IMR-90 (cell line): ENCODE data around the gene SIPA1. TPM values are rescaled to one million over a fixed set of nuclear protein-coding genes. Genes with fewer than 3 reads are reported as not detected.

Experiments used
- ATAC-seq: fragments of 200-7000 bp; cut with Tn5 transposase; 2 replicates; pipeline ENCODE4 v1.9.1; 2020; ENCODE audit warnings: low read depth, mild to moderate bottlenecking, moderate library complexity
- BruUV-seq: library from RNA; stranded (reverse); fragments of 400-500 nt; replicated peaks from 2 replicates; lab custom pipeline; 2021; lab: Mats Ljungman, UMichigan
- CTCF ChIA-PET: fragments of 300-600 bp; formaldehyde crosslinking; extraction: SDS; loops from one replicate; lab custom pipeline; 2021; ENCODE audit warnings: antibody characterized with exemption; lab: Yijun Ruan, JAX
- POLR2A ChIA-PET: fragments of 300-600 bp; sonication (Branson Sonifier 250); formaldehyde crosslinking; loops from one replicate; lab custom pipeline; 2022; ENCODE audit warnings: antibody characterized with exemption; ENCODE audit not compliant: unreplicated experiment; lab: Charles Lee
- DNase-seq: peaks from one replicate; pipeline ENCODE4 v3.0.0; 2013
- H2AFZ ChIP-seq: replicated peaks from 2 replicates; pipeline ENCODE3; 2013; ENCODE audit warnings: low read length, mild to moderate bottlenecking; ENCODE audit not compliant: poor library complexity
- H2AK5ac ChIP-seq: 2 replicates; pipeline ENCODE4 v1.6.1; 2013; ENCODE audit warnings: low read depth, low read length, inconsistent platforms
- H2AK9ac ChIP-seq: replicated peaks from 2 replicates; pipeline ENCODE3; 2013; ENCODE audit warnings: mild to moderate bottlenecking, low read depth, low read length, moderate library complexity; ENCODE audit not compliant: poor library complexity
- H2BK120ac ChIP-seq: 2 replicates; pipeline ENCODE4 v1.6.1; 2013; ENCODE audit warnings: low read depth, low read length, inconsistent platforms
- H2BK15ac ChIP-seq: 3 replicates; pipeline ENCODE4 v1.6.1; 2013; ENCODE audit warnings: low read depth, low read length, inconsistent platforms
- H2BK20ac ChIP-seq: 2 replicates; pipeline ENCODE4 v1.6.1; 2013; ENCODE audit warnings: low read depth, mild to moderate bottlenecking, inconsistent platforms, low read length, moderate library complexity
- H2BK5ac ChIP-seq: 2 replicates; pipeline ENCODE4 v1.6.1; 2013; ENCODE audit warnings: mild to moderate bottlenecking, low read depth, low read length, inconsistent platforms; ENCODE audit not compliant: poor library complexity, severe bottlenecking
- H3K14ac ChIP-seq: replicated peaks from 2 replicates; pipeline ENCODE4 v1.6.1; 2013; ENCODE audit warnings: low read depth, low read length, inconsistent platforms
- H3K18ac ChIP-seq: 2 replicates; pipeline ENCODE4 v1.6.1; 2013; ENCODE audit warnings: low read depth, low read length, control low read depth
- H3K23ac ChIP-seq: 2 replicates; pipeline ENCODE4 v1.6.1; 2013; ENCODE audit warnings: low read depth, low read length, inconsistent platforms
- H3K27ac ChIP-seq: 2 replicates; pipeline ENCODE4 v1.5.1; 2013; ENCODE audit warnings: mild to moderate bottlenecking, control low read depth, low read length; ENCODE audit not compliant: insufficient read depth
- H3K27me3 ChIP-seq: 2 replicates; pipeline ENCODE4 v1.6.1; 2013; ENCODE audit warnings: low read length; ENCODE audit not compliant: control insufficient read depth, insufficient read depth
- H3K36me3 ChIP-seq: 2 replicates; pipeline ENCODE4 v1.6.1; 2013; ENCODE audit warnings: low read length, mixed read lengths; ENCODE audit not compliant: control insufficient read depth, insufficient read depth
- H3K4ac ChIP-seq: 2 replicates; pipeline ENCODE4 v1.6.1; 2013; ENCODE audit warnings: low read depth, low read length, inconsistent platforms
- H3K4me1 ChIP-seq: 2 replicates; pipeline ENCODE4 v1.6.1; 2013; ENCODE audit warnings: low read length, mixed read lengths; ENCODE audit not compliant: control insufficient read depth, insufficient read depth
- H3K4me2 ChIP-seq: 2 replicates; pipeline ENCODE4 v1.6.1; 2013; ENCODE audit warnings: low read depth, mild to moderate bottlenecking, control low read depth, low read length, moderate library complexity
- H3K4me3 ChIP-seq: 2 replicates; pipeline ENCODE4 v1.5.1; 2013; ENCODE audit warnings: low read depth, mild to moderate bottlenecking, control low read depth, low read length, moderate library complexity; ENCODE audit not compliant: insufficient read depth
- H3K56ac ChIP-seq: 2 replicates; pipeline ENCODE4 v1.6.1; 2013; ENCODE audit warnings: low read length, inconsistent platforms; ENCODE audit not compliant: insufficient read depth; ENCODE audit errors: extremely low read depth
- H3K79me1 ChIP-seq, 2 experiments: 2 replicates each; pipeline ENCODE4 v1.6.1; 2013; ENCODE audit warnings: low read length in 2 of 2, inconsistent platforms in 1 of 2, low read depth in 1 of 2
- H3K9ac ChIP-seq: 2 replicates; pipeline ENCODE4 v1.6.1; 2013; ENCODE audit warnings: low read depth, low read length, control low read depth
- H3K9me1 ChIP-seq: 2 replicates; pipeline ENCODE4 v1.6.1; 2013; ENCODE audit warnings: low read length, inconsistent platforms; ENCODE audit not compliant: insufficient read depth
- H3K9me3 ChIP-seq: 2 replicates; pipeline ENCODE4 v1.6.1; 2013; ENCODE audit warnings: low read length; ENCODE audit not compliant: control insufficient read depth, insufficient read depth
- H4K20me1 ChIP-seq: 2 replicates; pipeline ENCODE4 v1.6.1; 2013; ENCODE audit warnings: low read length, inconsistent platforms; ENCODE audit not compliant: insufficient read depth
- H4K5ac ChIP-seq: 2 replicates; pipeline ENCODE4 v1.6.1; 2013; ENCODE audit warnings: mild to moderate bottlenecking, low read depth, low read length, control low read depth
- H4K8ac ChIP-seq, 2 experiments: 2 replicates each; pipeline ENCODE4 v1.6.1; 2013; ENCODE audit warnings: low read depth in 2 of 2, low read length in 2 of 2, control low read depth in 1 of 2, inconsistent platforms in 1 of 2
- H4K91ac ChIP-seq: 2 replicates; pipeline ENCODE4 v1.6.1; 2013; ENCODE audit warnings: low read depth, low read length, inconsistent platforms; ENCODE audit not compliant: insufficient read depth
- BHLHE40 ChIP-seq: fragments of 150-350 bp; IDR thresholded peaks from 2 replicates; pipeline ENCODE4 v1.6.1; 2016; ENCODE audit warnings: mild to moderate bottlenecking, low read depth, low read length
- CEBPB ChIP-seq: IDR thresholded peaks from 2 replicates; pipeline ENCODE4 v1.6.1; 2012; ENCODE audit warnings: low read depth, low read length, improper control_type of control experiment
- CTCF ChIP-seq: conservative IDR thresholded peaks from 2 replicates; pipeline ENCODE4 v1.5.1; 2012; ENCODE audit warnings: mild to moderate bottlenecking, low read depth, low read length, improper control_type of control experiment
- FOS ChIP-seq: fragments of 150-350 bp; IDR thresholded peaks from 2 replicates; pipeline ENCODE4 v1.6.1; 2016; ENCODE audit warnings: low read depth, low read length
- MAFK ChIP-seq: IDR thresholded peaks from 2 replicates; pipeline ENCODE4 v1.6.1; 2012; ENCODE audit warnings: low read depth, low read length, improper control_type of control experiment
- MXI1 ChIP-seq: IDR thresholded peaks from 2 replicates; pipeline ENCODE4 v1.6.1; 2012; ENCODE audit warnings: low read depth, mild to moderate bottlenecking, low read length, moderate library complexity, borderline replicate concordance
- NFE2L2 ChIP-seq: fragments of 150-350 bp; IDR thresholded peaks from 2 replicates; pipeline ENCODE4 v1.6.1; 2016; ENCODE audit warnings: low read depth, mild to moderate bottlenecking, low read length
- POLR2A ChIP-seq: IDR thresholded peaks from 2 replicates; pipeline ENCODE4 v1.6.1; 2012; ENCODE audit warnings: mild to moderate bottlenecking, low read depth, low read length
- RFX5 ChIP-seq: IDR thresholded peaks from 2 replicates; pipeline ENCODE4 v1.8.0; 2012; ENCODE audit warnings: low read depth, mild to moderate bottlenecking, low read length, moderate library complexity
- SMC3 ChIP-seq: fragments of 150-350 bp; IDR thresholded peaks from 2 replicates; pipeline ENCODE4 v1.6.1; 2016; ENCODE audit warnings: low read depth, mild to moderate bottlenecking, antibody characterized with exemption, low read length, moderate library complexity
- WGBS, 2 experiments: methylation state at CpG; one replicate each; pipeline versions ENCODE4 v1.1.5 to v1.1.7; 2013; ENCODE audit warnings: missing lambda C conversion rate in 2 of 2; ENCODE audit not compliant: insufficient read length in 1 of 2; ENCODE audit errors: extremely low coverage in 2 of 2; 5-methylcytosine and 5-hydroxymethylcytosine counted together
- dilution Hi-C: fragments of 300-500 bp; cut with HindIII; formaldehyde crosslinking; loops from one replicate; pipeline ENCODE4 v1.14.3; 2018; ENCODE audit warnings: low sequenced_read_pairs; ENCODE audit not compliant: unreplicated experiment
- in situ Hi-C: fragments of 300-500 bp; cut with MboI; formaldehyde crosslinking; loops from 3 replicates; pipeline ENCODE4 v1.14.3; 2019; ENCODE audit warnings: low sequenced_read_pairs, inconsistent platforms, mixed read lengths
- intact Hi-C: fragments of 100-400 bp; cut with micrococcal nuclease; formaldehyde crosslinking; loops from 2 replicates; pipeline ENCODE4 v1.10.0; 2022
- polyA plus RNA-seq, 3 experiments: library from polyadenylated mRNA; depleted of rRNA; stranded (reverse); fragments of >200 nt; gene quantifications; 2 replicates each; pipeline ENCODE4 v1.2.3, GENCODE V29; 2012; ENCODE audit warnings: low replicate concordance in 1 of 3
- total RNA-seq: library from RNA; depleted of rRNA; stranded (reverse); fragments of >200 nt; gene quantifications from 2 replicates; pipeline ENCODE4 v1.2.3, GENCODE V29; 2012

SIPA1 gene
- total and polyA plus RNA-seq, 2 of the 4 experiments (the other 2 are of a cell fraction) = 10.6 to 39.7 TPM

GRCh38 chr11:65627202-65627601, 10.7 kb upstream of the SIPA1 start:
- H4K20me1 ChIP-seq = no peaks in the 10 kb centered on the region; the same call in none of the 2 replicates

More at GRCh38 chr11:65627202-65627601, 10.7 kb upstream of the SIPA1 start:
- Histone ChIP-seq H3K56ac (no peak overlapping the region), H4K91ac (no peak overlapping the region), H3K9me3 (no peaks in the 10 kb centered on the region), H3K4ac (no peak overlapping the region), H2AK5ac (no peak overlapping the region), H3K14ac (no peak overlapping the region), H3K4me1 (no peaks in the 10 kb centered on the region), H2BK5ac (no peak overlapping the region), H2AK9ac (peak overlapping the region; percentile 55), H3K27ac (no peak overlapping the region), H3K27me3 (no peaks in the 10 kb centered on the region), H2AFZ (no peak overlapping the region), H2BK20ac (no peak overlapping the region), H4K5ac (no peak overlapping the region), H3K23ac (no peak overlapping the region), H3K4me2 (no peak overlapping the region), H2BK120ac (no peak overlapping the region), H3K79me1 (peaks cover 12 to 16% of the 10 kb centered on the region in 2 experiments; a peak in 2 of 4 replicates), H3K4me3 (no peak overlapping the region), H4K8ac (no peak overlapping the region), H2BK15ac (no peak overlapping the region), H3K9me1 (no peaks in the 10 kb centered on the region), H3K18ac (no peak overlapping the region), H3K36me3 (peaks cover 86% of the 10 kb centered on the region), H3K9ac (no peak overlapping the region)
- DNase-seq (no peak), ATAC-seq (no peak)
- ChIA-PET CTCF (no interaction called here), POLR2A (no interaction called here)
- TF ChIP-seq MXI1 (no peak), MAFK (no peak), SMC3 (no peak), POLR2A (no peak), RFX5 (no peak), CEBPB (no peak), FOS (no peak), BHLHE40 (no peak), NFE2L2 (no peak), CTCF (no peak)
- dilution Hi-C loops = no loop called here
- no TSS peak for BruUV-seq
- in situ Hi-C loops = no loop called here
- intact Hi-C loops = no loop called here
- 100% methylated on average over 1 of the region's 13 CpGs; no CpG with 5 or more reads in 1 of the 2 experiments for WGBS, 2 experiments
